ENCODE data around the gene KRTAP19-1.
"Not testable (repeated sequence)": the region's sequence is repeated elsewhere in the genome, so short reads cannot be mapped to it uniquely, and the experiment has no call there.

The KRTAP19-1 gene

GRCh38 chr21:30480145-30480544 lies at the start of gene KRTAP19-1:
Gene KRTAP19-1 (minus strand): TSS chr21:30480367. CDS start chr21:30480317, 50 bp downstream.
- FAIRE-seq: no peak

- no peak for FAIRE-seq
Observed at GRCh38 chr21:30518876-30519275, 38.7 kb upstream of the KRTAP19-1 start.

- FAIRE-seq: no peak
Observed at GRCh38 chr21:30515681-30516080, 35.5 kb upstream of the KRTAP19-1 start.

- not testable (repeated sequence) for FAIRE-seq
Observed at GRCh38 chr21:30505621-30506205, 25.5 kb upstream of the KRTAP19-1 start.

- FAIRE-seq: no peak
Observed at GRCh38 chr21:30502041-30502440, 21.9 kb upstream of the KRTAP19-1 start, which contains the start of gene KRTAP19-5. Gene KRTAP19-5 (minus strand): TSS chr21:30502141. CDS start chr21:30502090, 51 bp downstream.

- FAIRE-seq: no peak
Observed at GRCh38 chr21:30497065-30497464, 16.9 kb upstream of the KRTAP19-1 start, which contains the start of gene KRTAP19-4. Gene KRTAP19-4 (minus strand): TSS chr21:30497165. CDS start chr21:30497110, 55 bp downstream.

GRCh38 chr21:30491963-30492428 lies 11.8 kb upstream of the KRTAP19-1 start, which contains the start of gene KRTAP19-3:
Gene KRTAP19-3 (minus strand): TSS chr21:30492013. CDS start chr21:30491957, 56 bp downstream.
- no peak for FAIRE-seq

- no peak for FAIRE-seq
Observed at GRCh38 chr21:30487336-30487735, 7.2 kb upstream of the KRTAP19-1 start, which contains the start of gene KRTAP19-2. Gene KRTAP19-2 (minus strand): TSS chr21:30487436. CDS start chr21:30487348, 88 bp downstream.

GRCh38 chr21:30486180-30486579 lies 6.0 kb upstream of the KRTAP19-1 start:
- no peak for FAIRE-seq

- no peak for FAIRE-seq
Observed at GRCh38 chr21:30482130-30482529, 2.0 kb upstream of the KRTAP19-1 start.

- no peak for FAIRE-seq
Observed at GRCh38 chr21:30479259-30479658, 908 bp downstream of the KRTAP19-1 start.

- FAIRE-seq: no peak
Observed at GRCh38 chr21:30478004-30478403, 2.2 kb downstream of the KRTAP19-1 start.

GRCh38 chr21:30468900-30469714 lies 11.1 kb downstream of the KRTAP19-1 start:
- no peak for FAIRE-seq

- FAIRE-seq: no peak
Observed at GRCh38 chr21:30463713-30464112, 16.5 kb downstream of the KRTAP19-1 start.

GRCh38 chr21:30448514-30448913 lies 31.7 kb downstream of the KRTAP19-1 start:
- no peak for FAIRE-seq

- no peak for FAIRE-seq
Observed at GRCh38 chr21:30447056-30447455, 33.1 kb downstream of the KRTAP19-1 start.

GRCh38 chr21:30444204-30444603 lies 36.0 kb downstream of the KRTAP19-1 start:
- FAIRE-seq: no peak

- no peak for FAIRE-seq
Observed at GRCh38 chr21:30443226-30443625, 36.9 kb downstream of the KRTAP19-1 start.

- FAIRE-seq: no peak
Observed at GRCh38 chr21:30439975-30440374, 40.2 kb downstream of the KRTAP19-1 start, which contains the start of gene KRTAP15-1. Gene KRTAP15-1 (plus strand): TSS chr21:30440275. CDS start chr21:30440328, 53 bp downstream.

GRCh38 chr21:30437010-30437565 lies 43.1 kb downstream of the KRTAP19-1 start:
- no peak for FAIRE-seq

- FAIRE-seq: no peak
Observed at GRCh38 chr21:30434033-30434631, 46.0 kb downstream of the KRTAP19-1 start.

- FAIRE-seq: no peak
Observed at GRCh38 chr21:30430170-30430655, 50.0 kb downstream of the KRTAP19-1 start, which contains the start of gene KRTAP13-4. Gene KRTAP13-4 (plus strand): TSS chr21:30430220. CDS start chr21:30430276, 56 bp downstream.

Data from TTC549 (cell line).